ENCODE results near the gene MARK3.

Gene MARK3

GRCh38 chr14:103360548-103360947, 24.7 kb upstream of the MARK3 start:
- H3K27me3 ChIP-seq, result no peaks in the 10 kb centered on the region
- H3K4me1 ChIP-seq (ENCODE audit: control insufficient read depth in 1 of 2, insufficient read depth in 1 of 2, low read depth in 1 of 2, low read length in 1 of 2), result no peaks in the 10 kb centered on the region
- TF ChIP-seq, protein P1, sequence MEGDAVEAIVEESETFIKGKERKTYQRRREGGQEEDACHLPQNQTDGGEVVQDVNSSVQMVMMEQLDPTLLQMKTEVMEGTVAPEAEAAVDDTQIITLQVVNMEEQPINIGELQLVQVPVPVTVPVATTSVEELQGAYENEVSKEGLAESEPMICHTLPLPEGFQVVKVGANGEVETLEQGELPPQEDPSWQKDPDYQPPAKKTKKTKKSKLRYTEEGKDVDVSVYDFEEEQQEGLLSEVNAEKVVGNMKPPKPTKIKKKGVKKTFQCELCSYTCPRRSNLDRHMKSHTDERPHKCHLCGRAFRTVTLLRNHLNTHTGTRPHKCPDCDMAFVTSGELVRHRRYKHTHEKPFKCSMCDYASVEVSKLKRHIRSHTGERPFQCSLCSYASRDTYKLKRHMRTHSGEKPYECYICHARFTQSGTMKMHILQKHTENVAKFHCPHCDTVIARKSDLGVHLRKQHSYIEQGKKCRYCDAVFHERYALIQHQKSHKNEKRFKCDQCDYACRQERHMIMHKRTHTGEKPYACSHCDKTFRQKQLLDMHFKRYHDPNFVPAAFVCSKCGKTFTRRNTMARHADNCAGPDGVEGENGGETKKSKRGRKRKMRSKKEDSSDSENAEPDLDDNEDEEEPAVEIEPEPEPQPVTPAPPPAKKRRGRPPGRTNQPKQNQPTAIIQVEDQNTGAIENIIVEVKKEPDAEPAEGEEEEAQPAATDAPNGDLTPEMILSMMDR (IDR thresholded peaks at IDR 0.05), result no peak
- no peaks in the 10 kb centered on the region for H3K36me3 ChIP-seq
- H3K4me3 ChIP-seq (ENCODE audit: low read depth in 1 of 2, low read length in 1 of 2), result no peak overlapping the region
- H3K9me3 ChIP-seq, result peaks cover 4% of the 10 kb centered on the region
- H3K27ac ChIP-seq, result no peak overlapping the region

GRCh38 chr14:103361867-103362266, 23.3 kb upstream of the MARK3 start:
- Histone ChIP-seq H3K27me3 (no peaks in the 10 kb centered on the region), H3K27ac (no peak overlapping the region), H3K36me3 (no peaks in the 10 kb centered on the region), H3K4me1 (ENCODE audit: control insufficient read depth in 1 of 2, insufficient read depth in 1 of 2, low read depth in 1 of 2, low read length in 1 of 2) (no peaks in the 10 kb centered on the region), H3K9me3 (peaks cover 4% of the 10 kb centered on the region), H3K4me3 (ENCODE audit: low read depth in 1 of 2, low read length in 1 of 2) (no peak overlapping the region)
- TF ChIP-seq, protein P1 (IDR thresholded peaks at IDR 0.05), result no peak

DNA sequence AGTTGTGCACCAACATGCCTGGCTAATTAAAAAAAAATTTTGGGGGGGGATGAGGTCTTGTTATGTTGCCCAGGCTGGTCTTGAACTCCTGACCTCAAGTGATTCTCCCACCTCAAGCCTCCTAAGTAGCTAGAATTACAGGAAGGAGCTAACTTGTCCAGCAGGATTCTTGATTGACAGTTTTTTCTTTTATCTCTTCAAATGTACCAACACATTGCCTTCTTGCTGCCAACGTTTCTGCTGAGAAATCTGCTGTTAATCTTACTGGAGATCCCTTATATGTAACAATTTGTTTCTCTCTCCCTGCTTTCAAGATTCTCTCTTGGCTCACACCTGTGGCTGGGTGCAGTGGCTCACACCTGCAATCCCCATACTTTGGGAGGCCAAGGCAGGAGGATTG, 22.4 kb upstream of the MARK3 start:
- Histone ChIP-seq H3K36me3 (no peaks in the 10 kb centered on the region), H3K9me3 (peaks cover 4% of the 10 kb centered on the region), H3K27ac (no peak overlapping the region), H3K27me3 (no peaks in the 10 kb centered on the region), H3K4me1 (ENCODE audit: control insufficient read depth in 1 of 2, insufficient read depth in 1 of 2, low read depth in 1 of 2, low read length in 1 of 2) (no peaks in the 10 kb centered on the region), H3K4me3 (ENCODE audit: low read depth in 1 of 2, low read length in 1 of 2) (no peak overlapping the region)
- TF ChIP-seq, protein P1 (IDR thresholded peaks at IDR 0.05), result no peak

- no peaks in the 10 kb centered on the region for H3K27me3 ChIP-seq
- no peak overlapping the region for H3K27ac ChIP-seq
- no peak overlapping the region for H3K4me3 ChIP-seq (ENCODE audit: low read depth in 1 of 2, low read length in 1 of 2)
- TF ChIP-seq, protein P1 (IDR thresholded peaks at IDR 0.05), result no peak
- peaks cover 4% of the 10 kb centered on the region for H3K9me3 ChIP-seq
- H3K36me3 ChIP-seq, result no peaks in the 10 kb centered on the region
- no peaks in the 10 kb centered on the region for H3K4me1 ChIP-seq (ENCODE audit: control insufficient read depth in 1 of 2, insufficient read depth in 1 of 2, low read depth in 1 of 2, low read length in 1 of 2)
Observed at GRCh38 chr14:103366741-103367140, 18.5 kb upstream of the MARK3 start.

- TF ChIP-seq, protein P1 (IDR thresholded peaks at IDR 0.05), result no peak
- H3K9me3 ChIP-seq, result peaks cover under 1% of the 10 kb centered on the region
- no peaks in the 10 kb centered on the region for H3K27me3 ChIP-seq
- H3K36me3 ChIP-seq, result no peaks in the 10 kb centered on the region
- no peak overlapping the region for H3K4me3 ChIP-seq (ENCODE audit: low read depth in 1 of 2, low read length in 1 of 2)
- no peak overlapping the region for H3K27ac ChIP-seq
- no peaks in the 10 kb centered on the region for H3K4me1 ChIP-seq (ENCODE audit: control insufficient read depth in 1 of 2, insufficient read depth in 1 of 2, low read depth in 1 of 2, low read length in 1 of 2)
Observed at GRCh38 chr14:103367995-103368394, 17.2 kb upstream of the MARK3 start.

DNA sequence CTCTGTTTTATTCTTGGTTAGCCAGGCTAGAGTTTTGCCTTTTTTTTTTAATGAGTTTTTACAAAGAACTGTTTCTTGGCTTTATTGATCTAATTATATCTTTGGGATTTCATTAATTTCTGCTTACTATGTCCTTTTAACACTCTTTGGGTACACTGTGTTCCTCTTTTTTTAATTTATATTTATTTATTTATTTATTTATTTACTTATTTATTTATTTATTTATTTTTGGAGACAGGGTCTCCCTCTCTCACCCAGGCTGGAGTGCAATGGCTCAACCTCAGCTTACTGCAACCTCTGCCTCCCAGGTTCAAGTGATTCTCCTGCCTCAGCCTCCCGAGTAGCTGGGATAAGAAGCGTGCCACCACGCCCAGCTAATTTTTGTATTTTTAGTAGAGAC, 15.1 kb upstream of the MARK3 start:
- no peaks in the 10 kb centered on the region for H3K27me3 ChIP-seq
- H3K4me3 ChIP-seq (ENCODE audit: low read depth in 1 of 2, low read length in 1 of 2), result no peak overlapping the region
- no peaks in the 10 kb centered on the region for H3K4me1 ChIP-seq (ENCODE audit: control insufficient read depth in 1 of 2, insufficient read depth in 1 of 2, low read depth in 1 of 2, low read length in 1 of 2)
- H3K9me3 ChIP-seq, result no peaks in the 10 kb centered on the region
- TF ChIP-seq, protein P1 (IDR thresholded peaks at IDR 0.05), result no peak
- no peaks in the 10 kb centered on the region for H3K36me3 ChIP-seq
- no peak overlapping the region for H3K27ac ChIP-seq

Measured in neutrophil (primary cell).